ENCODE results near the gene ROBO2.

Gene ROBO2

GRCh38 chr3:77189258-77189657 lies 149.4 kb downstream of the ROBO2 start:
- DNase-seq: no peak

DNA sequence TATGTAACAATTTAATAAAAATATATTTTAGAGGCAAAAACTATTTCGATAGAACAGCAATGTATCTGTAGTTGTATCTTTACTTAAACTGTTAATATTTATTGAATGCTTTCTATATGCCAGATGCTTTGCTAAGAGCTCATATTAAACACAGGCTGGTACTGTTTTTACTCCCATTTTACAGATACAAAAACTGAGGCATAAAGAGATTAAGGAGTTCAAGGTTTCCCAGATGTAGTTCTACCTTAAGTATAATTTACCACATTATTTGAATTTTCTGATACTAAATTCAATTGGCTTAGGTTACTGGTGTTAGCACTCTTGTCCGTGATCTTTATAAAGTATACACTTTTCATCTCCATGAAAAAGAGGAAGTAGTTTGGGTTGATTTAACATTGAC lies 149.8 kb downstream of the ROBO2 start:
- no peak for DNase-seq

DNA sequence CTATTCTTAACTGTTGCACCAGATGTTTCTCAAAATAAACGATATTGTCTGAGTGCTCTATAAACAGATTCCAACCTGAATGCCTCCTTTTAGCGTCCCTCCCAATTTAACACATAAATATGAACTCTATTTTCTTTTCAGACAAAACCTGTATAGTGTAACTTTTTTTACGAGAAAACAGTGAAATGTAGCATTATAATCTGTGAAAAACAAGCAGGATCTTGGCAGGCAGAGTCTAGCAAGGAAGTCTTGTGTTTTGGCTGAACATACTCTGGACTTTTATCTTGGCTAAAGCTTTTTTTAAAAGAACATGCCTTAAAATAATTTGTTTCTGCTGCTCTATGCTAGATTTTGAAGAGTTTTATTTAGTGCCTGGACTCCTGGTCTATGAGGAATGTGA lies 150.5 kb downstream of the ROBO2 start:
- DNase-seq: no peak

- no peak for DNase-seq
Measured at GRCh38 chr3:77191014-77191413, 151.1 kb downstream of the ROBO2 start.

DNA sequence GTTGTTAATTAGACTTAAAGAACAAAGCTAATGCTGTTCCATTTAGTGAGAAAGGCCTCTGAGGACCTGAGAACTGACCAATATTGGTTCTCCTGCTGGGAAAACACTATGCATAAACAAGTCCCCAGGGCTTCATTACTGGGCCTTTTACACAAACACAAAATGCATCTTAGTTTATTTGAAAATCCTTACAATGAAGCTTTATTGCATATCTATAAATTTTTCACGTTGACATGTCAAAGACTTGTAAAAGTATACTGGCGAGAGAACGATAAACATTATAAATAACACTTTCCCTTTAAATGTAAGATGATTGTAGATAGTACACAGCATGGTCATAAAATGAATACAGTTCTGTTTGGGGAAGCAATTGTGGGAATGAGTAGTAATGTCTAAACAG lies 151.7 kb downstream of the ROBO2 start:
- no peak for DNase-seq

DNA sequence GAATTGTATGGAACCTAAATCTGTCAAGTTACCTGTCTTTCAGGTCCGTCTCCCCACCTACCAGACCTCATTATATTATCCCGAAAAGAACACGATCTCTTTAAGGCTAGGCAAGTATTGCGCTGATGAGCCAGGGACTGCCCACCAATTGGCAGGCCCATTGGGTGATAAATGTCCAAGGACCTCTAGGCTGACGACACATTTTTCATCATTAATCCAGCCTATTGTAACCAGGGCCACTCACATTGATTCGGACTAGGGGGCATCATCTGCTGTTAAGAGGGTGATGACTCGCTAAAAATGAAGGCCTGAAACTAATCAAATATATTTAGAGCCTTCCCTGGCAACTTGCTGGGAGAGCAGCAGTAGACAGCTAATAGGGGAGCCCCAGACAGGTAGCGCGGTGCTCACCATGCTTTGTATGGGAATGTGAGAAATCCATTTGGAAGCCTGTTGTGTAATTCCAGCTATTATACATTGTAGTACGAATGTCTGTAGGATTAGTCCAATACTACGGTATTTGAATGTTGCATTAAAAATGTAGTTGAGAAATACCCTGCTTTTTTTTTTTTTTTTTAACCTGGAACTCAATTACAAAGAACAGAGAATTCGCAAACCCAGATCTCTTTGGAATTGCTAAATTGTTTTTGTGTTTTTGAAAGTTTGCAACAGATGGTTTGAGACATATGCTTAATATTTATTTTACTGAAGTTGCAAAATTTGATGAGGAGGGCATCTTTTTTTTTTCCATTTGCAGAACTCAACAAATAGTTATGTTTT lies 156.1 kb downstream of the ROBO2 start:
- no peak for DNase-seq

DNA sequence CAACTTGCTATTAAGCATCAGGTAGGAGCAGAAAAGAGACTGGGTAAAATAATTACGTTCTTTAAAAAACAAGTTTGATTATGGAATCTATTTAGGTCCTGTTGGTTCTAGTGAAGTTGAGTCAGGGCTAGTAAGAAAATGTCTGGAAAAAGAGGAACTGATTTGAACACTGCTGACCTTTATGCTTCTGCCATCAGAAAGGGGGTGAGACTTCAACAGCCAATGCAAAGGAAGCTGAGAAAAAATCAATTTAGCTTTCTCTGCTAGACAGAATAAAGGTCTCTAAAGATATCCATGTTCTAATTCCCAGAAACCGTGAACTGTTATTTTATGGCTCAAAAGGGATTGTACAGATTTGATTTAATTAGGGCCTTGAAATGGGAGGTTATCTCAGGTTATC lies 157.5 kb downstream of the ROBO2 start:
- DNase-seq: no peak

DNA sequence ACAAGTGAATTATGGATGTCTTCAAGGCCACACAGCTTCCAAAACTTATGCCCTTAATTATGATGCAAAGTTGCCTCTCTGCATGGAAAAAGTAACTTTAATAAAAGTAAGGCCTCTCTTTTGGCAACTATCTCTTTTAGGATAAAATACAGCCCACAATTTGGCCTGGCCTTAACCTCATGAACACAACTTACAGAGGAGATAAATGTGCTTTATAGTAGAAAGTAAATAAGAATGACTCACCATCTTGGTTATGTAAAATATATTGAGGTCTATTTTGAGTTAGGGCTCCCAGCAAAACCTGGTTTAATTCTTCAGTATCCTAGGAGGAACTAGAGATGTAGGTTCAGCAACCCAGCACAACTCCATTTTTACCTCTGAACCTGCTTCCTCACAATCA lies 164.0 kb downstream of the ROBO2 start:
- DNase-seq: no peak

- DNase-seq: no peak
Measured at GRCh38 chr3:77204788-77205187, 164.9 kb downstream of the ROBO2 start.

DNA sequence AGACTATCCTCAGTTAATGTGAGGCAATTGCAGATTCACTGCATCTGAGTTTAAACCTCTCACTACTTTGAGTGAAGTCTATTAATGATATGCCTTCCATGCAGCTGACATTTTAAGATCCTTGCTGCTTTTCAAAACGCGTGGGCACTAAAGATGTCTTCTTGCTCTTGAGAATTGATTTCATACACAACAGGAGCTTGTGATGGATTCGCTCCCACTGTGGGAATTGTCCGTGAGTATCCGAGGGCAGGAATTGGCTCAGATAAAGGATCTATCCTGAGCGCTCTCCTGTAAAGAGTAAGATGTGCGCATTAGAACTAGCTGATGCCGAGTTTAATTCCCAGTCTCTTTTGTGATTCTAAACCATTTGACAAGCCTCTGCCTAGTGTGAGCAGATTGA lies 167.9 kb downstream of the ROBO2 start:
- no peak for DNase-seq

DNA sequence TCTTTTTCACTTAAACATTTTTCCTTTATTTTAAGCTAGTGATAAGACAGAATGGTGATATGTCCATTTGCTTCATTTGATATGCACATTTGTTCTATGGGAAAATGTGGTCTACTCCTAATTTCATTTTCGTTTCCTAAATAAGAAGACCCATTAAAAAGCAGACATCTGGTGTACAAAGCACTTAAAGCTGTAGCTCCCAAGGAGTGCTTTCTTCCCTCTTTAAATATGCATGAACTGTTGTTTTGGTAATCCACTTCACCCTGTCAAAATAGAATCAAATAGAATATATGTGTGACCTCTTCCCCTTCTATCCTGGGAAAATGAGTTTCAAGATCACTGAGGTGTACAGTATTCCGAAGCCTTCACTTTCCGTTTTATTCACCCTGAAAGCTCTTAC lies 182.8 kb downstream of the ROBO2 start:
- no peak for DNase-seq

DNA sequence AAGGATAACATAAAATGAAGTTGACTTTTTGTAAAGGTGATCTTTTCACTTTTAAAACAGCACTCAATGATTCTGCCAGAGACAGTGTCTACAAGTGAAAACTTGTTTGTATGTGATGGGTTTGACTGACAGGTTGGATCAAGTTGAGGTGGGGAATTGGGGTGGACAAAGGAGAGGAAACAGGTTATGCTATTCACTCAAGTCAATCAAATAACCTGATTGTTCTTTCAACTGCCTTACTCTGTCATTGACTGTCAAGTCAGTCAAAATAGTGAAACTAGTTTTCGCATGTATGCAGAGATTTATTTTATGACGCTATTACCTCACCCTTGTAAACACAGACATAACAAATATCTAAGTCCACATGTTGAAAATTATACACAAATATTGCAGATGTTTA lies 187.7 kb downstream of the ROBO2 start:
- DNase-seq: no peak

DNA sequence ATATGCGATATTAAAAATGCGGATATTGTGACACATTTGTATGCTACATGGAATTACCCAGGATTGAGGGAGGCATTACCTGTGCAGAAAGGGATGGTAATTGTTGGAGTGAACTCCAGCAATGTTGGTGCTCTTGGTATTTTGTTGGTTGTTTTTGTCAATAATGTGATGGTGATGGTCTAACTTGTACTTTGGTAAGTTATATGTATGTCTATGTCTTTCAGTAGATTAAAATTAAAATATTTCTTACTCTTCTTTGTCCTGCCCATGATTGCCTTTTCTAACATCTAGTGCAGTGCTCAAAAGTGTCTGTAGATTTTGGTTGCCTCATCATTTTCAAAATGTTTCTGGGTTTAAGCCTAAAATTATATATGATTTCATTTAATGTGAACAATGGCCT lies 192.7 kb downstream of the ROBO2 start:
- DNase-seq: no peak

DNA sequence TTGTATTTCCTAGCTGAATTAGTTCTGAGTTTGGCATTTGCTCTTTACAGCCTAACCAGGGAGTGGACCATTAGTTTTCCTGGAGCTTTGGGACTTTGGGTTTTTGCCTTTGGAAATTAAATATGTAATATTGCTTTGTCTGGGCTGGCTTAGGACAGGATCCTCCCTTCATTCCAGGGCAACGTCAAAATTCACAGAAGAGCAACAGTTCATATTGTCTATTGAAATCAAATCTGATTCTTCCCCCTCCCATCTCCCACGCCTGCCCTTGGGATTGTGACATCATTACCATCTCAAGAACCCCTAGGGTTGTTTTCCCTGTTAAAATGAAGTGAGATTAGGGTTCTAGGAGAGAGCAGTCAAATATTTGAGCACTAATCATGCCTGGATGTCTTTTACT lies 194.1 kb downstream of the ROBO2 start:
- DNase-seq: no peak

GRCh38 chr3:77236118-77236517 lies 196.2 kb downstream of the ROBO2 start:
- DNase-seq: no peak

- DNase-seq: no peak
Measured at GRCh38 chr3:77240072-77240650, 200.3 kb downstream of the ROBO2 start.

DNA sequence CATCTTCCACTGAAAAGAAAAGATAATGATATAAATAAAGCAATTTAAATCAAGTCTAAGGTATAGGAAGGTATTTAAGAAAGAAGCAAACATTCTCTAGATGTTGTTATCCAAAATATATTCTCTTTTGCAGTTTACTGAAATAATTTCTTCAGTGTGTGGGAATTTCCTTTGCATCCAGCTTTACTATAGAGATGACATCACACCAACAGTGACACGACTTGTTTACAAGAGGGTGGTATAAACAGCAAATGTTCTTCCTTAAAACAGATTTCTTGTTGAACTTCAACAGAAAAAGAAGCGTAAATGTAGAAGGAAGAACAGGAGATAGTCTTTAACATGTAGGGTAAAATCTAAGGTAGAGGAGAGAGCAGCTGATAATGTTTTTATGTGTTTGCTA lies 202.5 kb downstream of the ROBO2 start:
- no peak for DNase-seq

- no peak for DNase-seq
Measured at GRCh38 chr3:77244981-77245380, 205.1 kb downstream of the ROBO2 start.

DNA sequence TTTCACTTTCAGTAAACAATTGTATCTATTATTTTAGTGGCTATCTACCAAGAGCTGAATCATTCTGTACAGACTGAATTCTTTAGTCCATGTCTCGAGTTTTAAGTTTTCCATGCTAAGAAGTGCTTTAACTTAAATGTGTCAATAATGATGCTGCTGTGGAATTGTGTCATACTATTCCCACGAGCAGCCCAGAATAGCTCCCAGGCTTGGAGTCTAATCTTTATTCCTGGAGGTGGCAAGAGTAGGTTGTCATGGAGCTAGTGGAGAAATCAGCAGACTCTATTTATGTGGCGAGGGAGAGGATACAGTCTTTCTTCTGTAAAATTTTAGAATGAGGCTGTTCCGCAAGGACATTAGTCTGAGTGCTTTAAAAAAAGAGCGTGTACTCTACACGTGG lies 207.2 kb downstream of the ROBO2 start:
- peak in 6 of 56 donors; percentile 7 to 44 (median 15) for DNase-seq

GRCh38 chr3:77247817-77248216 lies 207.9 kb downstream of the ROBO2 start:
- no peak for DNase-seq

DNA sequence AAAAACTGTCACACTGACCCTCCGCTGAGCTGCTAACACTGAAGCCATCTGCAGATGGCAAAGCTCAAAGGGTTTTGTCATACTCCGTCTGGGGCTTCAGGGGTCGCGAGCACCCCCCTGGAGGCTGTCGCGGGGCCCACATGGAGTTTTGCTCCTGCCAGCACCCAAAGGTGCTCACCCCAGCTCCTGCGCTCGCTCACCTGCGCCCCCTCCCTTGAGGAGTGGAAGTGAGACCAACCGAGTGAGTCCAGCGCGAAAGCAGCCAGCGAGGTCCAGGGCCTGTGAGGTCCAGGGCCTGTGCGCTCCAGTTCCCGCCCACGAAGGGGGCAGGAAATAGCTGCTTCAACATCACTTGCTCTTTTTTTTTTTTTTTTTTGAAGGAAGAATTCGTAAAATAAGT lies 208.5 kb downstream of the ROBO2 start:
- DNase-seq: no peak

DNA sequence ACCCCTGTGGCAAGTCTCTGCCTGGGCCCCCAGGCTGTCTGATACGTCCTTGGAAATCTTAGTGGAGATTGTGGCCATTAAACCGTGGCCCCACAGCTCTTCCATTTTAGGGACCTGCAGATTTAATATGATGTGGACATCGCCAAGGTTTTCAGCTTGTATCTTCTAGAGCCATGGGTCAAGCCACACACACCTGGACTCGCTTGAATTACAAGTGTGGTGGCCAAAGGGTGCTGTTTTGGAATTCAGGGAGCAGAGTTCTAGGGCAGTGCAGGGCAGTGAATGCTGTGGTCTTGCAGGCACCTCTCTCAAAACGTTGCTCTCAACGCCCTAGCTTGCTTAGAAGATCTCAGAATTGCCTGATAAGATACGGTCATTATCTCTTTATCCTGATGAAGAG lies 211.2 kb downstream of the ROBO2 start:
- DNase-seq: no peak

Data from amygdala (tissue), 56 donors.